GM19397 (cell line): Measurements from ENCODE around the gene SERAC1.
"Not testable (repeated sequence)": the region's sequence is repeated elsewhere in the genome, so short reads cannot be mapped to it uniquely, and the experiment has no call there.

Source experiments
- ATAC-seq: cut with Tn5 transposase; IDR thresholded peaks from one replicate; pipeline ENCODE4 v1.9.1; 2021; ENCODE audit warnings: mild to moderate bottlenecking, moderate library complexity; ENCODE audit not compliant: unreplicated experiment

Gene SERAC1

GRCh38 chr6:158175111-158175510 is 7.0 kb upstream of the SERAC1 start:
- ATAC-seq = no peak

GRCh38 chr6:158174514-158174913 is 6.5 kb upstream of the SERAC1 start:
- ATAC-seq = no peak

- ATAC-seq = no peak
These were observed 6.0 kb upstream of the SERAC1 start for GRCh38 chr6:158174024-158174423.

GRCh38 chr6:158172001-158172400 is 3.9 kb upstream of the SERAC1 start:
- no peak for ATAC-seq

- ATAC-seq = no peak
These were observed 2.6 kb upstream of the SERAC1 start for GRCh38 chr6:158170656-158171081.

GRCh38 chr6:158169634-158170033 is 1.6 kb upstream of the SERAC1 start:
- ATAC-seq = not testable (repeated sequence)

- ATAC-seq = no peak
These were observed 2.1 kb downstream of the SERAC1 start for GRCh38 chr6:158165919-158166416.

- no peak for ATAC-seq
These were observed 3.4 kb downstream of the SERAC1 start for GRCh38 chr6:158164579-158165170.

- ATAC-seq = no peak
These were observed 6.4 kb downstream of the SERAC1 start for GRCh38 chr6:158161566-158162254.

GRCh38 chr6:158160932-158161539 is 7.0 kb downstream of the SERAC1 start:
- no peak for ATAC-seq

GRCh38 chr6:158158748-158159147 is 9.3 kb downstream of the SERAC1 start:
- ATAC-seq = no peak

GRCh38 chr6:158158123-158158522 is 9.9 kb downstream of the SERAC1 start:
- no peak for ATAC-seq

GRCh38 chr6:158157064-158157764 is 10.8 kb downstream of the SERAC1 start:
- ATAC-seq = no peak

GRCh38 chr6:158154816-158155215 is 13.2 kb downstream of the SERAC1 start:
- no peak for ATAC-seq

- ATAC-seq = no peak
These were observed 14.5 kb downstream of the SERAC1 start for GRCh38 chr6:158153576-158153975.

GRCh38 chr6:158152659-158153058 is 15.4 kb downstream of the SERAC1 start:
- ATAC-seq = no peak

GRCh38 chr6:158152025-158152424 is 16.0 kb downstream of the SERAC1 start:
- not testable (repeated sequence) for ATAC-seq

- no peak for ATAC-seq
These were observed 17.4 kb downstream of the SERAC1 start for GRCh38 chr6:158150701-158151100.

- no peak for ATAC-seq
These were observed 18.4 kb downstream of the SERAC1 start for GRCh38 chr6:158149641-158150040.

- ATAC-seq = no peak
These were observed 24.4 kb downstream of the SERAC1 start for GRCh38 chr6:158143700-158144099.

GRCh38 chr6:158142789-158143188 is 25.3 kb downstream of the SERAC1 start:
- ATAC-seq = no peak
